Activated gamma-delta T cell treated with anti-CD3 and anti-CD28 coated beads, Interleukin-2, amount 50 U/mL, for 16 hours (primary cell): ENCODE measurements around the gene ILF3.

Experiments used
- DNase-seq: peaks from one replicate; pipeline ENCODE4 v3.0.0-alpha.2; 2020; ENCODE audit warnings: low read depth

ILF3 gene

GRCh38 chr19:10695401-10696398, 41.6 kb downstream of the ILF3 start:
- DNase-seq = peak; percentile 70

DNA sequence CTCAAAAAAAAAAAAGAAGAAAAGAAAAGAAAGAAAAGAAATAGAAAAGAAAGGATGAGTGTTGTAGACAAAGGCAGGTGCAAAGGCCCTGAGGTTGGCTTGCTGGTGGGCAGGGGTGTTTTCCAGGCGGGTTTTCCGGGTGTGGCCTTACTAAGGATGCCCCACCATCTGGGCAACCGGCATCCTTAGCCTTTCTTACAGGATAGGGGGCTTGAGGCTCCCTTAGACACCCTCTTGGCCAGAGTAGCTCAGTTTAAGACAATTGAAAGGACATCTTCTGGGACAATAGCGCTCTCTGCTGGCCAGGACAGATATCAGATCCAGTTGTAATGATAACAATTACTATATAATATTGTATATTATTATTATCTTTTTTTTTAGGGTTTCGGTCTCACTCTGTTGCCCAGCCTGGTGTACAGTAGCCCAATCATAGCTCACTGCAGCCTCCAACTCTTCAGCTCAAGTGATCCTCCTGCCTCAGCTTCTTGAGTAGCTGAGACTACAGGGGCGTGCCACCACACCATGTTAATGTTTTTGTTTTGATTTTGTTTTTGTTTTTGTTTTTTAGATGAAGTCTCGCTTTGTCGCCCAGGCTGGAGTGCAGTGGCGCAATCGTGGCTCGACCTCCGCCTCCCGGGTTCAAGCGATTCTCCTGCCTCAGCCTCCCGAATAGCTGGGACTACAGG, 45.6 kb downstream of the ILF3 start:
- peak; percentile 57 for DNase-seq

- no peak for DNase-seq
These were observed 47.9 kb downstream of the ILF3 start for GRCh38 chr19:10701955-10702525.

DNA sequence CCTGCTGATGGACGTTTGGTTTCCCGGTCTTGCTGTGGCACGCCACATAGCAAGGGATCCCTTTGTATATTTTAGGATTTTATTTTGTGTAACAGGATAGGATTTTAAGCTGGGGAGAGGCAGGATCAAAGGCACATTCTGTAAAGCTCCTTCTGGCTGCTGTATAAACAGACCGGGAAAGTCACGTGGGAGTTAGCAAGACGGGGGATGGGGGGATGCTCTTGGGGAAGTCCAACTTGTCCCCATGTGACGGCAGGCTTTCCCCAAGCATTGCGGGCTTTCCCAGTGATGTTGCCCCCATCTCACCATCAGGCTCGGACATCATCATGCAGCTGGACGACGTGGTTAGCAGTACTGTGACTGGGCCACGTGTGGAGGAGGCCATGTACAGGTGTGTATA, 52.8 kb downstream of the ILF3 start:
- DNase-seq = no peak

- no peak for DNase-seq
These were observed 53.3 kb downstream of the ILF3 start for GRCh38 chr19:10707440-10707839.

DNA sequence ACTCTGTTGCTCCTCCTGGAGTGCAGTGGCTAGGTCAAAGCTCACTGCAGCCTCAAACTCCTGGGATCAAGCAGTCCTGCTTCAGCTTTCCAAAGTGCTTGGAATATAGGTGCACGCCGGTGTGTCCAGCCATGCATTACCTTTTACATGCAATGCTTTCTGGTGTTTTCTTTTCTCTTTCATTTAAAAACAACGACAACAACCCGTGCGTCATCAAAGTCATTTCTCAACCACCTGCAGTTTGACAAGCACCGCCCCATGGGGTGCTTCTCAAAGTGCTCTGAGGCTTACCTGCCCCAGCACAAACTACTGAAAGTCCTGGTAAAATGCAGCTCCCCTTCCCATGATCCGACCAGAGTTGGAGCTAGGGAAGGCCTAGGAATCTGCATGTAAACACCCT, 54.1 kb downstream of the ILF3 start:
- no peak for DNase-seq

GRCh38 chr19:10712045-10712444, 57.9 kb downstream of the ILF3 start:
- no peak for DNase-seq

GRCh38 chr19:10712754-10713153, 58.6 kb downstream of the ILF3 start:
- DNase-seq = no peak

DNA sequence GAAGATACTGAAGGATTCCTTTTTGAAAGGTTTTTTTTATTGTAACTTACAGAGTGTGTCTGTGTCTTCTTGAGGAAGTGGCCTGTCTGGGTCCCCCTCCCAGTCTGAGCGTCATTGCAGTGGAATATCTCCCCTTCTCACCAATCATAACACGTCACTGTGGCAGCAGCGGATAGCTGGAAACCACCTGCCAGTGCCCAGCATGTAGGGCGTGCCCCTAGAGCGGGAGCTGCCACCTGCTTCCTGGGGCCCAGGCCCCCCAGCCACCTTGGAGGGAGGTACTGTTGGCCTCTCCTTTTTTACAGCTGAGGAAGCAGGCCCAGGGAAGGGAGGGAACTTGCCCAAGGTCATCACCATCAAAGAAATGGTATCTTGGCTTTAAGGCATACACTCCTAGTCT, 59.2 kb downstream of the ILF3 start:
- no peak for DNase-seq

- no peak for DNase-seq
These were observed 62.9 kb downstream of the ILF3 start for GRCh38 chr19:10717054-10717355.

DNA sequence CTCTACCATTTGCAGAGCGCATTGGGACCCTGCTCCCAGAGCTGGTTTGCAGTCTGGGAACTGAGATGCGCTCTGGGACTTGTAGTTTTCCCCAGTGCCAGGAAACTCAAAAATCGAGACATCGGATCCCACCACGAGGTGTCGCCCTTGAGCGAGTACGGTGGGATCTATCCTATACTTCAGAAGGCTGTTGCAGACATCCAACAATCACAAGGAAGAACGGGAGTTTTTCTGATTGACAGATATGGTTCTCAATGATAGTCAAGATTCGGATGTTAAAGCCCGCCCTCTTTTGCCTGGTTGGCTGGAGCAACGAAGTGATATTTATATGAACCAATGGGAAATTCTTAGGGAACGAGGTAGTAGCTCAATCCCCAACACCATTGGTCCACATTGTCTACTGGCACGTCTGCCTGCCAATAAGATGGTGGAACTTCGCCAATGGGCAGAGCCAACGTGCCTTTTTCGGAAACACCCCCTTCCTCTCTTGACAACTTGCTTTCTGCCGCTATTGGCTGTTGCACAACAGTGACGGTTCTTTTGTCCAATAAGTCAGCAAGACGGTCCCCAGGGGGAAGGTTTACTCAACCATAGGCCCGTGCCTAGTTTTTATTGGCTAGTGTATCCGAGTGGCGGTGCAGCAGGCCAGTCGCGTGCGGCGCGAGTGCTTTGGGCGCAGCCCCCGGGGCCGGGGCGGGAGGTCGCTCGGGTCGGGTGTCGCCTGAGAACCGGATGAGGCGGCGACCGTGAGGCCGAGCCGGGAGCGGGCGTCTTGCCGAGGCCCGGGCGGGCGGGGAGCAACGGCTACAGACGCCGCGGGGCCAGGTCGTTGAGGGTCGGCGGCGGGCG, 63.4 kb downstream of the ILF3 start, which contains the start of gene DNM2:
TSS of gene DNM2 (plus strand) at position 724 of the 849 bp plus-strand sequence. CDS start 164 bp downstream, outside the sequence.
- DNase-seq = peak; percentile 97

DNA sequence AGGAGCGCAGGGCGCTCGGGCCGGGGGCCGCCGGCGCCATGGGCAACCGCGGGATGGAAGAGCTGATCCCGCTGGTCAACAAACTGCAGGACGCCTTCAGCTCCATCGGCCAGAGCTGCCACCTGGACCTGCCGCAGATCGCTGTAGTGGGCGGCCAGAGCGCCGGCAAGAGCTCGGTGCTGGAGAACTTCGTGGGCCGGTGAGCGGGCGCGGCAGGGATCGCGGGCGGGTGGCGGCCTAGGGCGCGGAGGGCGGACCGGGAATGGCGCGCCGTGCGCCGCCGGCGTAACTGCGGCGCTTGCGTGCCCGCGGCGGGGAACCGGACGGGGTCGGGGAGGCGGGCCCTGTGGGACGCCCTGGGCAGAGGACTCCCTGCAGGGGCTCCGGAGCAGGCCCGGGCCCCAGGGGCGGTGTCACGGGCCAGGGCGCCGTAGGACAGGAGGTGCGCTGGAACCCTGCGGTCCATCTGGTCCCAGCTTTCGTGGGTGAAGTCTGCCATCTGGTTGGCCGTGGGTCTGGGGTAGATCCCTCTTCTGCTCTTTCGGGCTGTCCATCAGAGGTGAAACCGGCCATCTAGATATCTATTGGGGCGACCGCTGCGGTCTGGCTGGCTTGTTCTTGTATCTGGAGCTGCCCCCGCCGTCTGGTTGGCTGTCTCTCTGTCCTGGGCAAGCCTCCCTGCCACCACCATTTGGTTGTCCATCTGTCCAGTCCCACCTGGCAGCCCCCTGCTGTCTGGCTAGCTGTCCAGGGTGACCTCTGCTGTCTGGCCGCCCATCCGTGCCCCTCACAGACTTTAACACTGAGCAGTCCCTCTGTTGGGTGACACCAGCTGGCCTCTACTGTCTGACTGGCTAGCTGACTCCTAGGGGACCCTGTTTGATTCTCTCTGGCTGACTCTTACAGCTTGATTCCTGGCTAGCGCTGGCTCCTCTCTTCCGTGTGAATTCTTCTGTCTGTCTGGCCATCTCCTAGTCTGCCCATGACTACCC, 64.4 kb downstream of the ILF3 start:
- DNase-seq = peak; percentile 25

- DNase-seq = no peak
These were observed 65.4 kb downstream of the ILF3 start for GRCh38 chr19:10719466-10719961.

DNA sequence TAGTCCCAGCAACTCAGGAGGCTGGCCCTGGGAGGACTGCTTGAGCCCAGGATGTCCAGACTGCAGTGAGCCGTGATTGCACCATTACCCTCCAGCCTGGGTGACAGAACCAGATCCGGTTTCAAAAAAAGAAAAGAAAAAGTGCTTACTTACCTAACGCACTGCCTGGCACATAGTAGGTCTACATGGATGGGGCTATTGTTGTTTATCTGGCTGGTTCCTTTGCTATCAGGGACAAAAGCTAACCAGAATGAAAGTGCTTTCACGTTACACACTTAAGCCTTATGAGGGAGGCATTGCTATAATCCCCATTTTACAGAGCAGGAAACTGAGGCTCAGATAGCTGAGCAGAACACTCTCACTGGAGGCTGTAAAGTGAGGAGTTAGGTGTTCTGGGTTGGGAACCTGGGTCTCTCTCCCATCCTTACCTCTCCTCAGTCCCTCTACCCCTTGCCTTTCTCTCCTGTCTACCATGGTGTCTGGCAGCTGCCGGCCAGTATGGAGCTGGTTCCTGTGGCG, 66.5 kb downstream of the ILF3 start:
- DNase-seq = no peak

DNA sequence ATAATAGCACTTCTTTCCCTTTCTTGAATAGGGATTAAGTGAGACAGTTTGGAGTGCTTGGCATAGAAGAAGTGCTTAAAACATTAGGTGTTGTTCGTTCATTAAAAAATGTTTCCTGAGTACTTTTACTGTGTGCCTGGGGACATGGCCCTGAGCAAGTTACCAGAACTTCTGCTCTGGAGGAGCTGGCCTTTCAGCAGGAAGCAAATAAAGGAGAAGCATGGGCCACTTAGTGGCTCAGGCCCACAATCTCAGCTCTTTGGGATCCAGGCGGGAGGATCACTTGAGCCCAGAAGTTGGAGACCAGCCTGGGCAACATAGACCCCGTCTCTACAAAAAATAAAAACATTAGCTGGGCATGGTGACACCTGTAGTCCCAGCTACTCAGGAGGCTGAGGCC, 69.4 kb downstream of the ILF3 start:
- no peak for DNase-seq

DNA sequence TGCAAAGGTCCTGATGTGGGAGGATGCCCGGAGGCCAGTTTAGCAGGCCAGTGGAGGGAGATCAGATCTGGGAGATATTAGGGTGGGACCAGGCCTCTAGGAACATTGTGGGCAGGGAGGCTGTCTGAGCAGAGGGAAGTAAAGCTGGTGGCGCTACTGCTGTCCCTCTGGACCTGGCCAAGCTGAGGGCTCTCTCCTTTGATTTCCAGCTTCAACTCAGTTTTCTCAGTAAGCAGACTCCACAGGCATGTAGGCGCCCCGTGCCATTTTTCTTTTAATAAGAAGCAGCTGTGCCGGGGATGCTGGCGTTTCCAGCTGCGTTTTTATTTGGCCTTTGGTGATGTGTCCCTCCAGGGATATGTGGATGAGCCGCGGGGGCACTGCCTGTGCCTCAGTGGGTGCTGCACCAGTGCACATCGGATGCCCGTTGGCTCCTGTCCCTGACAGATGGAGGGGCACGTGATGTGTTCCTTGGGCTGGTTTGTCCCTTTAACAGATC, 70.5 kb downstream of the ILF3 start:
- DNase-seq = no peak

DNA sequence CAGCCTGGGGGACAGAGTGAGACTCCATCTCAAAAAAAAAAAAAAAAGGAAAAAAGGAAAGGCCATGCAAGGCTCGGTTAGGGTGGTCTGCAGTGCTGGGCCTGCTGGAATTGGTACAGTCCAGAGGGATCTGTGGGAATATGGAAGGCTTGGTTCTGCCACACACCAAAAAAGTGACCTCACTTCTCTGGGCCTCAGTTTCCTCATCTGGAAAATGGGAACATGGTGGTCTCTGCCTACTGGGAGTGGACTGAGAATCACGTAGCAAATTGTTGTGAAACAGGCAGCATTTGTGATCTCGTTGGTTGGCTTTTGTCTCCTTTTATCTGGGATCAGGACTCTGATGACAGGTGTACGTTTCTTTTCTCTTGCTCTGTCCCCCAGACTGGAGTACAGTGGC, 71.3 kb downstream of the ILF3 start:
- no peak for DNase-seq

- DNase-seq = no peak
These were observed 72.1 kb downstream of the ILF3 start for GRCh38 chr19:10726268-10726667.

GRCh38 chr19:10727685-10728201, 73.6 kb downstream of the ILF3 start:
- DNase-seq = no peak

DNA sequence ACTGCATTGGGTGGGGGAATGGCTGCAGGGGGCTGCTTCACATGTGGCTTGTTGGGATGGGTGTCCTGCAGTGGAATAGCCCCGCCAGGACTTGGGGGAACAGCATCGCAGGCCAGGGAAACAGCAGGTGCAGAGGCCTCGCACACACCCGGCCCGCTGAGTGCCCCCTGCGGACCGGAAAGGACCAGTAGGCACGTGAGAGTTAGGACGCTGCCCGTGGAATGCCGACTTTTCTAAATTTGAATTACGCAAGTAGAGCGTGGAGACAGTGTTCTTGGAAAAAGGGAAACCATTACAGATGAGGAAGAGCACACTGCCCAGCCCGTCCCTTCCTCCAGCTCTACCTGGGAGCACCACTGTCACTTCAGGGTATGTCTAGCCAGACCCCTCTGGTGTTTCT, 75.3 kb downstream of the ILF3 start:
- no peak for DNase-seq
